CD14-positive monocyte (primary cell): ENCODE results near the gene DUSP1. TPM values are rescaled to one million over a fixed set of nuclear protein-coding genes. Genes with fewer than 3 reads are reported as not detected.

Experiments used
- DNase-seq, 3 donors: peaks; one replicate each; pipeline ENCODE4 v3.0.0-alpha.2; 2011 to 2022
- H2AFZ ChIP-seq: 2 replicates; pipeline ENCODE4 v1.6.0; 2012; ENCODE audit warnings: mild to moderate bottlenecking, low read depth, low read length, inconsistent platforms; ENCODE audit not compliant: insufficient read depth, poor library complexity, severe bottlenecking
- H3K27ac ChIP-seq, 2 donors: 1 replicate in 1 of 2; 2 replicates in 1 of 2; pipeline ENCODE4 v1.5.1; 2012 to 2013; ENCODE audit warnings: low read length in 2 of 2, control low read depth in 1 of 2, inconsistent platforms in 1 of 2, low read depth in 1 of 2, mild to moderate bottlenecking in 1 of 2
- H3K27me3 ChIP-seq, 2 donors: one replicate each; pipeline versions ENCODE4 v1.6.0 to v1.6.1; 2011 to 2013; ENCODE audit warnings: low read length in 2 of 2; ENCODE audit not compliant: control insufficient read depth in 2 of 2, insufficient read depth in 2 of 2
- H3K36me3 ChIP-seq, 2 donors: replicated peaks in 1 of 2; 1 replicate in 1 of 2; 2 replicates in 1 of 2; pipeline versions ENCODE4 v1.5.1 to v1.6.1; 2012 to 2013; ENCODE audit warnings: low read length in 2 of 2, control low read depth in 1 of 2, inconsistent platforms in 1 of 2, mild to moderate bottlenecking in 1 of 2; ENCODE audit not compliant: insufficient read depth in 2 of 2, control insufficient read depth in 1 of 2
- H3K4me1 ChIP-seq, 2 donors: 1 replicate in 1 of 2; 2 replicates in 1 of 2; pipeline versions ENCODE4 v1.5.1 to v1.6.1; 2012 to 2013; ENCODE audit warnings: low read length in 2 of 2, control low read depth in 1 of 2, inconsistent platforms in 1 of 2, mild to moderate bottlenecking in 1 of 2, moderate library complexity in 1 of 2; ENCODE audit not compliant: insufficient read depth in 2 of 2, control insufficient read depth in 1 of 2
- H3K4me2 ChIP-seq: replicated peaks from 2 replicates; pipeline ENCODE3; 2012; ENCODE audit warnings: low read length, moderate library complexity, mild to moderate bottlenecking; ENCODE audit not compliant: poor library complexity, severe bottlenecking; ENCODE audit errors: extremely low read depth
- H3K4me3 ChIP-seq, 3 experiments: fragments of 200-600 bp in 1 of 3; sonication (generic) in 1 of 3; replicated peaks in 1 of 3; 1 replicate in 2 of 3; 2 replicates in 1 of 3; pipeline ENCODE4 v1.5.1; 2011 to 2013; ENCODE audit warnings: low read length in 3 of 3, mild to moderate bottlenecking in 3 of 3, control low read depth in 2 of 3, low read depth in 2 of 3, inconsistent platforms in 1 of 3, moderate library complexity in 1 of 3
- H3K79me2 ChIP-seq: 2 replicates; pipeline ENCODE4 v1.6.0; 2012; ENCODE audit warnings: mild to moderate bottlenecking, control low read depth, inconsistent platforms, low read length, moderate library complexity; ENCODE audit not compliant: insufficient read depth
- H3K9ac ChIP-seq: 2 replicates; pipeline ENCODE4 v1.6.0; 2017; ENCODE audit warnings: low read length, mild to moderate bottlenecking; ENCODE audit not compliant: insufficient read depth, poor library complexity, severe bottlenecking
- H3K9me3 ChIP-seq, 2 donors: replicated peaks in 1 of 2; 1 replicate in 1 of 2; 2 replicates in 1 of 2; pipeline versions ENCODE4 v1.5.1 to v1.6.1; 2012 to 2013; ENCODE audit warnings: low read length in 2 of 2, control low read depth in 1 of 2; ENCODE audit not compliant: control insufficient read depth in 1 of 2, insufficient read depth in 1 of 2
- H4K20me1 ChIP-seq: 2 replicates; pipeline ENCODE4 v1.6.0; 2012; ENCODE audit warnings: mild to moderate bottlenecking, low read length, control low read depth, moderate library complexity; ENCODE audit not compliant: insufficient read depth
- H3K27ac Mint-ChIP-seq, 7 donors: one replicate each; pipeline ENCODE4 v1.8.0; 2020; ENCODE audit warnings: mild to moderate bottlenecking in 7 of 7, mixed read lengths in 7 of 7, moderate library complexity in 6 of 7, inconsistent platforms in 2 of 7
- H3K27me3 Mint-ChIP-seq, 3 donors: one replicate each; pipeline ENCODE4 v1.8.0; 2021 to 2022; ENCODE audit warnings: low read depth in 3 of 3, mild to moderate bottlenecking in 3 of 3, mixed read lengths in 3 of 3, moderate library complexity in 3 of 3, inconsistent platforms in 1 of 3
- H3K36me3 Mint-ChIP-seq, 2 donors: one replicate each; pipeline ENCODE4 v1.8.0; 2020; ENCODE audit warnings: mixed read lengths in 2 of 2, inconsistent platforms in 1 of 2, mild to moderate bottlenecking in 1 of 2
- H3K4me1 Mint-ChIP-seq: one replicate; pipeline ENCODE4 v1.8.0; 2020; ENCODE audit warnings: mild to moderate bottlenecking, mixed read lengths
- H3K4me3 Mint-ChIP-seq, 2 donors: one replicate each; pipeline ENCODE4 v1.8.0; 2020; ENCODE audit warnings: mild to moderate bottlenecking in 2 of 2, mixed read lengths in 2 of 2, moderate library complexity in 1 of 2
- H3K9me3 Mint-ChIP-seq, 7 donors: one replicate each; pipeline ENCODE4 v1.8.0; 2020 to 2022; ENCODE audit warnings: mixed read lengths in 7 of 7, mild to moderate bottlenecking in 6 of 7, moderate library complexity in 6 of 7, inconsistent platforms in 2 of 7
- CTCF ChIP-seq: fragments of 200-600 bp; IDR thresholded peaks from one replicate; pipeline ENCODE4 v1.8.0; 2022; ENCODE audit warnings: antibody characterized with exemption, mild to moderate bottlenecking
- WGBS: methylation state at CpG from one replicate; pipeline ENCODE4 v1.1.5; 2013; ENCODE audit warnings: missing lambda C conversion rate; ENCODE audit not compliant: insufficient coverage; 5-methylcytosine and 5-hydroxymethylcytosine counted together
- intact Hi-C, 2 donors: fragments of 100-400 bp; cut with micrococcal nuclease; formaldehyde crosslinking; loops; one replicate each; pipeline versions ENCODE4 v1.15.0 to v1.15.1; 2023
- polyA plus RNA-seq, 3 donors: library from polyadenylated mRNA; depleted of rRNA in 1 of 3; unstranded in 2 of 3; stranded (reverse) in 1 of 3; fragments of 300-500 nt in 2 of 3; fragments of >200 nt in 1 of 3; fragmentation: Illumina TruSeq in 2 of 3; gene quantifications; 1 replicate in 2 of 3; 2 replicates in 1 of 3; pipeline ENCODE4 v1.2.3, GENCODE V29; 2012 to 2021

Gene DUSP1
- polyA plus RNA-seq, 3 donors, result 1,963 to 4,884 (median 3,954) TPM

GRCh38 chr5:172798422-172799215, 27.6 kb upstream of the DUSP1 start:
- H3K9ac ChIP-seq, result peak overlapping the region; percentile 76
- TF ChIP-seq CTCF, result no peak

GRCh38 chr5:172797771-172798191, 26.8 kb upstream of the DUSP1 start:
- Mint-ChIP-seq H3K4me3 (peak overlapping the region; percentile 12 to 55), H3K4me1 (peaks cover 94% of the 10 kb centered on the region), H3K27ac (peak overlapping the region; percentile 98 to 100 (median 100)), H3K27me3 (peaks cover 0 to 8% (median 0%) of the 10 kb centered on the region in 3 donors), H3K9me3 (peaks cover 6 to 16% (median 11%) of the 10 kb centered on the region in 7 donors), H3K36me3 (peaks cover 17 to 24% of the 10 kb centered on the region in 2 donors)
- peak in 1 of 3 donors; percentile 33 for DNase-seq
- Histone ChIP-seq H2AFZ (no peak overlapping the region), H3K9ac (peak overlapping the region; percentile 54), H4K20me1 (no peaks in the 10 kb centered on the region), H3K4me1 (peaks cover 86 to 87% of the 10 kb centered on the region in 2 donors), H3K9me3 (peaks cover 0 to 10% of the 10 kb centered on the region in 2 donors), H3K4me2 (peak overlapping the region; percentile 50), H3K79me2 (no peaks in the 10 kb centered on the region), H3K36me3 (no peaks in the 10 kb centered on the region), H3K27me3 (no peaks in the 10 kb centered on the region), H3K27ac (peak overlapping the region; percentile 99), H3K4me3 (peak overlapping the region in 1 of 3 experiments; percentile 44)
- WGBS, result 54% methylated on average over 4 of the region's 5 CpGs
- intact Hi-C loops, result loop anchor here in 1 of 2 donors (2.0 to 5.0 kb wide), 2 partner anchors 25 to 35 kb away; partner anchors contain the start of gene ERGIC1
- no peak for TF ChIP-seq CTCF

More at GRCh38 chr5:172798422-172799215, 27.6 kb upstream of the DUSP1 start:
- H3K27ac ChIP-seq, result peak overlapping the region; percentile 99
- H3K4me3 ChIP-seq, result peak overlapping the region in 1 of 3 experiments; percentile 33
- peaks cover 89% of the 10 kb centered on the region for H3K4me1 Mint-ChIP-seq
- H3K36me3 ChIP-seq, result no peaks in the 10 kb centered on the region
- peaks cover 17 to 22% of the 10 kb centered on the region in 2 donors for H3K36me3 Mint-ChIP-seq
- no peaks in the 10 kb centered on the region for H3K79me2 ChIP-seq
- peak overlapping the region; percentile 98 to 100 (median 100) for H3K27ac Mint-ChIP-seq
- peak overlapping the region; percentile 50 for H3K4me2 ChIP-seq
- peak overlapping the region; percentile 52 to 70 for H3K4me3 Mint-ChIP-seq
- no peak overlapping the region for H2AFZ ChIP-seq
- peaks cover 4 to 11% (median 7%) of the 10 kb centered on the region in 7 donors for H3K9me3 Mint-ChIP-seq
- peaks cover 0 to 8% (median 0%) of the 10 kb centered on the region in 3 donors for H3K27me3 Mint-ChIP-seq
- H4K20me1 ChIP-seq, result no peaks in the 10 kb centered on the region
- WGBS, result 39% methylated on average over 5 of the region's 14 CpGs
- H3K27me3 ChIP-seq, result no peaks in the 10 kb centered on the region
- H3K9me3 ChIP-seq, result peaks cover 0 to 5% of the 10 kb centered on the region in 2 donors
- DNase-seq, result peak; percentile 92 to 99 (median 97)
- H3K4me1 ChIP-seq, result peaks cover 79 to 81% of the 10 kb centered on the region in 2 donors
- intact Hi-C loops, result loop anchor here in 1 of 2 donors (2.0 to 5.0 kb wide), 2 partner anchors 26 to 34 kb away; partner anchors contain the start of gene ERGIC1
